Measurements from ENCODE around the gene TBC1D23.

- TF ChIP-seq EP300 (IDR thresholded peaks at IDR 0.05) (no peak), CTCF (IDR thresholded peaks at IDR 0.05) (no peak), POLR2AphosphoS5 (IDR thresholded peaks at IDR 0.05) (no peak), POLR2A (IDR thresholded peaks at IDR 0.05) (no peak)
These were observed 8.8 kb upstream of the TBC1D23 start for GRCh38 chr3:100252001-100252400.

Data from stomach (tissue), 4 donors.